GM23338 (cell line): Measurements from ENCODE around the gene DAGLA.

ENCODE experiments used
- CTCF ChIP-seq, 2 experiments: fragments of 200-600 bp in 1 of 2; sonication (generic) in 1 of 2; conservative IDR thresholded peaks; 2 replicates each; pipeline versions ENCODE4 v1.5.1 to v1.6.1; 2016 to 2017; ENCODE audit warnings: antibody characterized with exemption in 2 of 2, low read depth in 2 of 2, mild to moderate bottlenecking in 2 of 2, moderate library complexity in 1 of 2
- ETS1 ChIP-seq: IDR thresholded peaks from 2 replicates; pipeline ENCODE4 v1.6.1; 2016; ENCODE audit warnings: antibody characterized with exemption
- EZH2 ChIP-seq: fragments of 200-600 bp; sonication (generic); IDR thresholded peaks from one replicate; pipeline ENCODE4 v1.8.0; 2017; ENCODE audit warnings: antibody characterized with exemption, mild to moderate bottlenecking, low read depth; ENCODE audit not compliant: unreplicated experiment
- EZH2phosphoT487 ChIP-seq: fragments of 200-600 bp; sonication (generic); IDR thresholded peaks from one replicate; pipeline ENCODE4 v1.8.1; 2018; ENCODE audit warnings: antibody characterized with exemption; ENCODE audit not compliant: unreplicated experiment
- NANOG ChIP-seq: IDR thresholded peaks from 2 replicates; pipeline ENCODE4 v1.6.1; 2016; ENCODE audit warnings: antibody characterized with exemption, borderline replicate concordance
- POLR2AphosphoS5 ChIP-seq: IDR thresholded peaks from 2 replicates; pipeline ENCODE4 v1.6.1; 2016; ENCODE audit warnings: antibody characterized with exemption, low read depth
- REST ChIP-seq: IDR thresholded peaks from one replicate; pipeline ENCODE4 v1.6.1; 2018; ENCODE audit warnings: antibody characterized with exemption; ENCODE audit not compliant: unreplicated experiment
- ZNF462 ChIP-seq: fragments of 250-450 bp; sonication (Bioruptor Pico); IDR thresholded peaks from 2 replicates; pipeline ENCODE4 v1.5.0; 2020; ENCODE audit warnings: mild to moderate bottlenecking, moderate library complexity

- TF ChIP-seq CTCF (conservative IDR thresholded peaks at IDR 0.05; ENCODE audit: low read depth in 2 of 2) (no peak), POLR2AphosphoS5 (no peak), EZH2phosphoT487 (no peak), REST (no peak), EZH2 (no peak), ZNF462 (CRISPR knock-in tag) (no peak), NANOG (no peak), ETS1 (no peak)
Measured at GRCh38 chr11:61720597-61720996, 40.4 kb downstream of the DAGLA start.
